ENCODE results near the gene BBS9. TPM values are rescaled to one million over a fixed set of nuclear protein-coding genes. Genes with fewer than 3 reads are reported as not detected.

Gene BBS9
- total RNA-seq, 1 donor from 2014 or later, result 22.6 TPM

DNA sequence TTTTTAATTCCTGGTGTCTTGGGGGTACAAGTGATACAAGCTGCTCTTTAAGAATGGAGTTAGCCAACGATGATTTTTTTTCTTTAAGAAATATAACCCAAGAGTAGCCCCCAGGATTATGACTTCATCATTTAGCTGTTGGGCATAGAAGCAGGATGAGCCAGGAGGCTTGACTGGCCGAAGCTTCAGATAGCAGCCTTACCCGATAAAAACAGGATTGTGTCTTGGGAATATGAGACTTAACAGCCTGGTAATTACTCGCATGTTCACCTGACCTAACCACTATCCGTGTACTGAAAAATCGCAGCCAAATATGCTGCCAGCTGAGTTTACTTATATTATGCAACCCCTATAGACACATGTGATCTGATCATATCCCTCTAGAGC, 430.0 kb downstream of the BBS9 start:
- no peak overlapping the region for H3K4me3 Mint-ChIP-seq (ENCODE audit: unreplicated experiment)
- H3K9me3 Mint-ChIP-seq (ENCODE audit: unreplicated experiment), result no peaks in the 10 kb centered on the region
- H3K36me3 Mint-ChIP-seq (ENCODE audit: unreplicated experiment), result no peaks in the 10 kb centered on the region
- TF ChIP-seq, protein P1, sequence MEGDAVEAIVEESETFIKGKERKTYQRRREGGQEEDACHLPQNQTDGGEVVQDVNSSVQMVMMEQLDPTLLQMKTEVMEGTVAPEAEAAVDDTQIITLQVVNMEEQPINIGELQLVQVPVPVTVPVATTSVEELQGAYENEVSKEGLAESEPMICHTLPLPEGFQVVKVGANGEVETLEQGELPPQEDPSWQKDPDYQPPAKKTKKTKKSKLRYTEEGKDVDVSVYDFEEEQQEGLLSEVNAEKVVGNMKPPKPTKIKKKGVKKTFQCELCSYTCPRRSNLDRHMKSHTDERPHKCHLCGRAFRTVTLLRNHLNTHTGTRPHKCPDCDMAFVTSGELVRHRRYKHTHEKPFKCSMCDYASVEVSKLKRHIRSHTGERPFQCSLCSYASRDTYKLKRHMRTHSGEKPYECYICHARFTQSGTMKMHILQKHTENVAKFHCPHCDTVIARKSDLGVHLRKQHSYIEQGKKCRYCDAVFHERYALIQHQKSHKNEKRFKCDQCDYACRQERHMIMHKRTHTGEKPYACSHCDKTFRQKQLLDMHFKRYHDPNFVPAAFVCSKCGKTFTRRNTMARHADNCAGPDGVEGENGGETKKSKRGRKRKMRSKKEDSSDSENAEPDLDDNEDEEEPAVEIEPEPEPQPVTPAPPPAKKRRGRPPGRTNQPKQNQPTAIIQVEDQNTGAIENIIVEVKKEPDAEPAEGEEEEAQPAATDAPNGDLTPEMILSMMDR (IDR thresholded peaks at IDR 0.05), result no peak
- H3K4me1 Mint-ChIP-seq (ENCODE audit: unreplicated experiment), result no peaks in the 10 kb centered on the region
- no peak overlapping the region for H3K27ac Mint-ChIP-seq (ENCODE audit: unreplicated experiment)
- no peaks in the 10 kb centered on the region for H3K27me3 Mint-ChIP-seq (ENCODE audit: unreplicated experiment)
- DNase-seq (ENCODE audit: extremely low spot score, unreplicated experiment), result no peak

DNA sequence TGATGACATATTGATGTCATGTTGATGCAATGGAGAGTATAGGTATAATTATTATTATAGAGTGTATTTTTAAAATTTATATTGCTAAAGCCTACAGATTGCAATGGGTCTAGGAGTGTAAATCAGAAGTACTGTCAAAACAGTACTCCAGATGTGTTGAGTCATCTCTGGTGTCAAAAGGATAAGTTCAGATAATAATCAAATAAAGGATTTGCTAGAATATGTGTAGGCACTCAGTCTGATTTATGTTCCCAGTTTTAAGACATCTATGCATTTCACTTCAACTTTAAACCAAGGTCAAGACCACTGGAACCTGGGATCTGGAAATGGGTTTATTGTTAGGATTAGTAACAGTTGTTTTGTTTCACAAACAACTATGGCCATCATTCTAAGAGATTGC, 433.6 kb downstream of the BBS9 start:
- H3K9me3 Mint-ChIP-seq (ENCODE audit: unreplicated experiment), result no peaks in the 10 kb centered on the region
- DNase-seq (ENCODE audit: extremely low spot score, unreplicated experiment), result no peak
- TF ChIP-seq, protein P1 (IDR thresholded peaks at IDR 0.05), result no peak
- H3K4me1 Mint-ChIP-seq (ENCODE audit: unreplicated experiment), result no peaks in the 10 kb centered on the region
- no peak overlapping the region for H3K4me3 Mint-ChIP-seq (ENCODE audit: unreplicated experiment)
- H3K27ac Mint-ChIP-seq (ENCODE audit: unreplicated experiment), result no peak overlapping the region
- no peaks in the 10 kb centered on the region for H3K27me3 Mint-ChIP-seq (ENCODE audit: unreplicated experiment)
- no peaks in the 10 kb centered on the region for H3K36me3 Mint-ChIP-seq (ENCODE audit: unreplicated experiment)

DNA sequence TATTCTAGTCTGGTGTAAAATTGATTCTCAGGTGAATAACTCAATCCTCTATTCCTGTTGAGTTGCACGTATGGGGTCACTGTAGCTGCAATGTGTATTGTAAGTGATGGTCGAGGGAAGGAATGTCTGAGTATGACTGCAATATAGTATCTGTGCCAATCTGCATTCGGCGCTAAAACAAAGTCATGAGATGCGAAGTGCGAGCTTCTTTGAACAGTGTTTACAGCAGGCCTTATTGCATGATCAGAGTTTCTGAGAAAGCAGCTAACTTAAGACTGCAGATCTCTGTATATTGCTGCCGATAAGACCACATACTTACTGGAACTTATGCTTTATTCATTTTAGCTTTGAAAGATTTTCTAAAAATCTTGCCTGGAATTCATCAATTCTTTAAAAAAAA, 434.3 kb downstream of the BBS9 start:
- Mint-ChIP-seq H3K9me3 (ENCODE audit: unreplicated experiment) (no peaks in the 10 kb centered on the region), H3K27ac (ENCODE audit: unreplicated experiment) (no peak overlapping the region), H3K4me3 (ENCODE audit: unreplicated experiment) (no peak overlapping the region), H3K4me1 (ENCODE audit: unreplicated experiment) (no peaks in the 10 kb centered on the region), H3K27me3 (ENCODE audit: unreplicated experiment) (no peaks in the 10 kb centered on the region), H3K36me3 (ENCODE audit: unreplicated experiment) (no peaks in the 10 kb centered on the region)
- TF ChIP-seq, protein P1 (IDR thresholded peaks at IDR 0.05), result no peak
- no peak for DNase-seq (ENCODE audit: extremely low spot score, unreplicated experiment)

DNA sequence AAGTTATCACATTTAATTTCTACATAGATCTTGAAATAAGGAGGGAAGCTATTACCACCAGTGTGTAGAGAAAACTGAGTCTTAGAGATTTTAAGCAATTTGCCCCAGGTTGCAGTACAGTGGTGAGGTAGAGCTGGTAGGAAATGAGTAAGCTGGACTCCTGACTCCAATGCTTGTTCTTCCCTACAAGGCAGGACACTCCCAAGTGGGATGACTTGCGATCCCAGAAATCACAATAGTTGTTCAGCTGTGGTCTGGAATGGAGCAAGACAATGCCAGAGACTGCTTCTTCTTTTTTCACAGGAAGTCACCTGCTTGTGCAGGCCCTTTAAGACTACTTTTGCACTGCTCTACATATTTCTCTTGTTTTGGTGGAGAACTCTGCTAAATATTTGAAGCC, 448.8 kb downstream of the BBS9 start:
- no peaks in the 10 kb centered on the region for H3K27me3 Mint-ChIP-seq (ENCODE audit: unreplicated experiment)
- H3K27ac Mint-ChIP-seq (ENCODE audit: unreplicated experiment), result no peak overlapping the region
- no peak overlapping the region for H3K4me3 Mint-ChIP-seq (ENCODE audit: unreplicated experiment)
- H3K9me3 Mint-ChIP-seq (ENCODE audit: unreplicated experiment), result no peaks in the 10 kb centered on the region
- no peak for DNase-seq (ENCODE audit: extremely low spot score, unreplicated experiment)
- no peaks in the 10 kb centered on the region for H3K4me1 Mint-ChIP-seq (ENCODE audit: unreplicated experiment)
- TF ChIP-seq, protein P1 (IDR thresholded peaks at IDR 0.05), result no peak
- peaks cover 7% of the 10 kb centered on the region for H3K36me3 Mint-ChIP-seq (ENCODE audit: unreplicated experiment)

DNA sequence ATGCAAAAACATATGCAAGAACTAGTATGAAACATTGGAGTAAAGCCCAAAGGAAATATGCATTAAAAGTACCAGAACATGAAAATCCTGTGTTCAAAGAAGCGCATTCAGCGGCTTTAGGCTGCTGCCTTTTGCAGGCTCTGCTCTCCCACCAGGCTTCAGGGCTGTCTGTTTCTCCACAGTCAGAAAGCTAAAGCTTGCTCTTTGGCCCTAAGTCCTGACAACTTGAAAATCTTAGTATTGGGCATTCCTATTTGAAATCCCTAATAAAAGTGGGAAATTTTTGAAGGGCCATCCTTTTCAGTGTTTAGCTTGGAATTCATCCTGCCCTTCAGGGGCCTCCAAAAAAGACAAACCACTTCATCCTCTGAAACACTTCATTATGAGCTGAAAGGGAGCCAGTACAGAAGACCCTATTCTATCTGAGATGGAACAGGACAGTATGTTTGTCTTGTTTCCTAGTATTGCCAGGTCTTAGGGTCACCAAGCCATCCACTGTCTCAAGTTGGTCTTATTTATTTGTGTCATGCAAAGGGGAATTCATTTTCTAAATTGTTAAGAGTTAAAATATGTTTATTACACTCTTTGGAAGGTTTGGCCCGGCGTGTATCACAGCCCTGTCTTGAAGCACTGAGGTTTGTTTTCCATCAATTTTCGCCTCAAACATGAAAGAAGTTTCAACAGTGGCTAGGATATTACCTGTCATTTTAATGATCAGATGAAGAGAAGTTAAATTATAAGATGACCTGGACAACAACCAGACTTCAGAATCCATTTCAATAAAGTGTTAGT, 449.7 kb downstream of the BBS9 start:
- H3K9me3 Mint-ChIP-seq (ENCODE audit: unreplicated experiment), result no peaks in the 10 kb centered on the region
- TF ChIP-seq, protein P1 (IDR thresholded peaks at IDR 0.05), result no peak
- H3K27ac Mint-ChIP-seq (ENCODE audit: unreplicated experiment), result no peak overlapping the region
- no peak for DNase-seq (ENCODE audit: extremely low spot score, unreplicated experiment)
- peaks cover 7% of the 10 kb centered on the region for H3K36me3 Mint-ChIP-seq (ENCODE audit: unreplicated experiment)
- H3K4me1 Mint-ChIP-seq (ENCODE audit: unreplicated experiment), result no peaks in the 10 kb centered on the region
- H3K4me3 Mint-ChIP-seq (ENCODE audit: unreplicated experiment), result no peak overlapping the region
- H3K27me3 Mint-ChIP-seq (ENCODE audit: unreplicated experiment), result no peaks in the 10 kb centered on the region
